Peyer's patch (tissue), 4 donors: ENCODE results near the gene KIF25. TPM values are rescaled to one million over a fixed set of nuclear protein-coding genes. Genes with fewer than 3 reads are reported as not detected.

Experiments
- DNase-seq, 3 donors: peaks; one replicate each; pipeline ENCODE4 v3.0.0-alpha.2; 2017 to 2019
- H3K27ac ChIP-seq, 4 donors: fragments of 200-600 bp; sonication (generic); one replicate each; pipeline ENCODE4 v1.5.1; 2016 to 2019
- H3K27me3 ChIP-seq, 2 donors: fragments of 200-600 bp; sonication (generic); one replicate each; pipeline ENCODE4 v1.5.1; 2019
- H3K36me3 ChIP-seq, 3 donors: fragments of 200-600 bp; sonication (generic); one replicate each; pipeline ENCODE4 v1.5.1; 2016 to 2019
- H3K4me1 ChIP-seq, 4 donors: fragments of 200-600 bp; sonication (generic); one replicate each; pipeline ENCODE4 v1.5.1; 2016 to 2019
- H3K4me3 ChIP-seq, 4 donors: fragments of 200-600 bp; sonication (generic); 1 replicate in 3 of 4; 2 replicates in 1 of 4; pipeline ENCODE4 v1.5.1; 2016 to 2019; ENCODE audit warnings: mild to moderate bottlenecking in 1 of 4
- H3K9me3 ChIP-seq, 4 donors: fragments of 200-600 bp; sonication (generic); one replicate each; pipeline ENCODE4 v1.5.1; 2016 to 2019; ENCODE audit warnings: mild to moderate bottlenecking in 1 of 4
- POLR2A ChIP-seq, 2 donors: fragments of 450-650 bp; IDR thresholded peaks; one replicate each; pipeline ENCODE4 v1.5.1; 2017; ENCODE audit warnings: antibody characterized with exemption in 2 of 2, mild to moderate bottlenecking in 2 of 2, moderate library complexity in 2 of 2
- total RNA-seq, 4 donors: library from RNA; depleted of rRNA; stranded (reverse); fragments of >200 nt; gene quantifications; one replicate each; pipeline ENCODE4 v1.1.0, GENCODE V29; 2016
- TF ChIP-seq, protein P1 (sequence below), 6 experiments: fragments of 450-650 bp in 4 of 6; fragments of 200-600 bp in 2 of 6; sonication (generic) in 1 of 6; IDR thresholded peaks; one replicate each; pipeline ENCODE4 v1.5.1; 2017 to 2019; ENCODE audit warnings: antibody characterized with exemption in 6 of 6, mild to moderate bottlenecking in 3 of 6, moderate library complexity in 1 of 6

The KIF25 gene
- total RNA-seq, 4 donors from 2014 or later = not detected

DNA sequence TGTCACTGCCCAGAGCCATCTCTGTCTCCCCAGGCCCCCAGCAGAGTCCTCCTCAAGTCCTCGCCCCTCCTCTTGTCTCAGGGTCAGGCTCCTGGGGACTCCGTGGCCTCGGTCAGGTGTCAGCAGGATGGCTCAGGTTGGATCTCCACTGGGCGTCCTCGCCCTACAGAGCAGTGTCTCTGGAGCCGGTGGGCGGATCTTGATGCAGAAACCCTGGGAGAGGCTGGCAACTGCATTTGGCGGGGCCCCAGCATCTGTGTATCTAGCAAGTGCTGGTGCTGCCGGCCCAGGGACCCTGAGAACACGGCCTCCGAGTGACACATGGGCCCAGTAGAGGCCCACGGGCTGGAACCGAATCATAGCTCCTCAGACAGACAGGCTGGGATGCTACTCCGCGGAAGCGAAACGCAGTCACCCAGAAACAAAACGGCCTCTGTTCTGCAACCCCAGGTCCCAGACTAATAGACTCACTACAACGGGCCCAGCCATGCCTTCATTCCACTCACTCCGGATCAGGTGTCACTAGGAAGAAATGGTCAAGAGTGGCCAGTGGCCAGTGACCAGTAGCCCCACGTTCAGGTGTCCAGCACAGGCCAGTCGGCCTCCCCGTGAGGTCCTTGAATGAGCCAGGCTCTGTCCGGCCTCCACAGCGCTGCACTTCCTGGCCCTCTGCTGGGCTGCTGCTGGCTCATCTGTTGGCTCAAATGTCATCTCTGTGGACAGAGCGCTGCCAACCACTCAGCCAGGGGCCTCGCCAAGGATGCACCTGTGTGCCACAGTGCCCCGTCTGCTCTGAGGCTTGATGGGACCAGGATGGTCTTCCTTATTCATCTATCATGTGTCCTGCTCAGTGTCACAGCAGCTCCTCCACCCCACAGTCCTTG is 94.2 kb downstream of the KIF25 start:
- no peak overlapping the region for H3K27ac ChIP-seq
- DNase-seq = no peak

GRCh38 chr6:168092541-168092940 is 95.1 kb downstream of the KIF25 start:
- Histone ChIP-seq H3K4me3 (no peak overlapping the region), H3K36me3 (no peaks in the 10 kb centered on the region), H3K27me3 (no peaks in the 10 kb centered on the region), H3K9me3 (no peaks in the 10 kb centered on the region), H3K4me1 (peaks cover 0 to 14% (median 2%) of the 10 kb centered on the region in 4 donors), H3K27ac (peak overlapping the region in 1 of 4 donors; percentile 74)
- DNase-seq = no peak
- no peak for TF ChIP-seq POLR2A (IDR thresholded peaks at IDR 0.05)
- TF ChIP-seq, protein P1, sequence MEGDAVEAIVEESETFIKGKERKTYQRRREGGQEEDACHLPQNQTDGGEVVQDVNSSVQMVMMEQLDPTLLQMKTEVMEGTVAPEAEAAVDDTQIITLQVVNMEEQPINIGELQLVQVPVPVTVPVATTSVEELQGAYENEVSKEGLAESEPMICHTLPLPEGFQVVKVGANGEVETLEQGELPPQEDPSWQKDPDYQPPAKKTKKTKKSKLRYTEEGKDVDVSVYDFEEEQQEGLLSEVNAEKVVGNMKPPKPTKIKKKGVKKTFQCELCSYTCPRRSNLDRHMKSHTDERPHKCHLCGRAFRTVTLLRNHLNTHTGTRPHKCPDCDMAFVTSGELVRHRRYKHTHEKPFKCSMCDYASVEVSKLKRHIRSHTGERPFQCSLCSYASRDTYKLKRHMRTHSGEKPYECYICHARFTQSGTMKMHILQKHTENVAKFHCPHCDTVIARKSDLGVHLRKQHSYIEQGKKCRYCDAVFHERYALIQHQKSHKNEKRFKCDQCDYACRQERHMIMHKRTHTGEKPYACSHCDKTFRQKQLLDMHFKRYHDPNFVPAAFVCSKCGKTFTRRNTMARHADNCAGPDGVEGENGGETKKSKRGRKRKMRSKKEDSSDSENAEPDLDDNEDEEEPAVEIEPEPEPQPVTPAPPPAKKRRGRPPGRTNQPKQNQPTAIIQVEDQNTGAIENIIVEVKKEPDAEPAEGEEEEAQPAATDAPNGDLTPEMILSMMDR (IDR thresholded peaks at IDR 0.05) = no peak

More for the DNA sequence above, 94.2 kb downstream of the KIF25 start:
- no peak for TF ChIP-seq POLR2A (IDR thresholded peaks at IDR 0.05)
- TF ChIP-seq, protein P1 (IDR thresholded peaks at IDR 0.05) = no peak
- Histone ChIP-seq H3K27me3 (no peaks in the 10 kb centered on the region), H3K36me3 (no peaks in the 10 kb centered on the region), H3K9me3 (no peaks in the 10 kb centered on the region), H3K4me1 (peaks cover 0 to 17% (median 2%) of the 10 kb centered on the region in 4 donors), H3K4me3 (no peak overlapping the region)

DNA sequence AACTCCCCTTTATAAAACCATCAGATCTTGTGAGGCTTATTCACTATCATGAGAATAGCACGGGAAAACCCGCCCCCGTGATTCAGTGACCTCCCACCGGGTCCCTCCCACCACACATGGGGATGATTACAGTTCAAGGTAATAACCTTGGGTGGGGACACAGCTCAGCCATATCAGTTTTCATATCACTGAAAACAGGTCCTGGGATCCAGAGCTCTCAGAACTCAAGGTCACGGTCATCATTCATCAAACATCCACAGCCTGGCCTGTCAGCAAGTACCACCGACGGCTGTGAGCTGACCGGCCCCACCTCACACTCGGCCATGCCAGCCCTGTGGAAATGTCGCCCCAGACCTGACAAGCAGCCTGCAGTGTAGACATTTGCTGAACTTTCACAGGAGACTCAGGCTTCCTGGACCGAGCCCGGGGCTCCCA is 95.6 kb downstream of the KIF25 start:
- DNase-seq = peak in 2 of 3 donors; percentile 73 to 79
- Histone ChIP-seq H3K4me1 (peaks cover 0 to 8% (median 2%) of the 10 kb centered on the region in 4 donors), H3K36me3 (no peaks in the 10 kb centered on the region), H3K9me3 (no peaks in the 10 kb centered on the region), H3K27me3 (no peaks in the 10 kb centered on the region), H3K4me3 (no peak overlapping the region), H3K27ac (peak overlapping the region in 1 of 4 donors; percentile 74)
- TF ChIP-seq POLR2A (IDR thresholded peaks at IDR 0.05) = no peak

DNA sequence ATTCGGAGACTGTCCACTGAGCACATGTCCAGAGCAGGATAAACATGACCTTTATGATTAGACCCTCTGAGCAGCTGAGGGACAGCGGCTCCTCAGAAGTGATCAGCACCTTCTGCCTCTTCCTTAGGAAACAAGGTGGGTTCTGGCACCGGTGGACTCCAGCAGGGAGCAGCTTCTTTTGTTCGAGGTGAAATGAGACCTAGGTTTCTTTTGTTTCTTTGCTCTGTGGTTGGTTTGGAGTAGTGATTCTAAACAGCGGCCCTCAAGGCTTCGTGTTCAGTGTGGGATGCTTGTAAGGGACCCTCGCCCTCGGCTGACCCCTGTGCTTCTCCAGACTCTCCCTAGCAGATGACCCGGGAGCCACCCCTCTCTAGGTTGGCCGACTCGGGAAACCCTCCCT is 96.2 kb downstream of the KIF25 start:
- TF ChIP-seq, protein P1 (IDR thresholded peaks at IDR 0.05) = no peak
- TF ChIP-seq POLR2A (IDR thresholded peaks at IDR 0.05) = no peak
- Histone ChIP-seq H3K9me3 (no peaks in the 10 kb centered on the region), H3K36me3 (no peaks in the 10 kb centered on the region), H3K27ac (peak overlapping the region in 1 of 4 donors; percentile 74), H3K4me3 (no peak overlapping the region), H3K4me1 (peaks cover 0 to 4% (median under 1%) of the 10 kb centered on the region in 4 donors), H3K27me3 (no peaks in the 10 kb centered on the region)
- DNase-seq = no peak

Other genes with a start within 250 kb of the KIF25 start
- 100 to 1,000 TPM; 265 to 326 (median 313) TPM for gene AFDN, start 170.8 kb upstream of the KIF25 start, total RNA-seq
- gene FRMD1, start 81.5 kb downstream of the KIF25 start, total RNA-seq = 10 to 100 TPM in 3 of 4 donors, 1 to 10 TPM in 1; 1.7 to 28.7 (median 15.7) TPM